Activated CD4-positive, CD25-positive, alpha-beta regulatory T cell (primary cell): Measurements from ENCODE around the gene MND1.
A peak's percentile ranks its signal among the peaks of the same experiment; 100 is the strongest.

Experiments
- DNase-seq, 4 experiments: peaks; one replicate each; lab custom pipeline; 2025; lab: John Stamatoyannopoulos, UW

The MND1 gene

GRCh38 chr4:153344131-153345011 lies at the start of gene MND1:
TSS of gene MND1 (plus strand) at chr4:153344688. CDS start at chr4:153344738, 50 bp downstream.
- peak; percentile 81 to 88 (median 82) for DNase-seq

GRCh38 chr4:153295131-153295755 lies 49.2 kb upstream of the MND1 start:
- no peak for DNase-seq

GRCh38 chr4:153296040-153296823 lies 48.3 kb upstream of the MND1 start:
- no peak for DNase-seq

- no peak for DNase-seq
These were observed 47.4 kb upstream of the MND1 start for GRCh38 chr4:153297116-153297515.

- no peak for DNase-seq
These were observed 33.7 kb upstream of the MND1 start for GRCh38 chr4:153310793-153311192.

GRCh38 chr4:153314915-153315314 lies 29.6 kb upstream of the MND1 start:
- DNase-seq, result no peak

GRCh38 chr4:153318696-153319320 lies 25.7 kb upstream of the MND1 start:
- peak in 1 of 4 experiments; percentile 3 for DNase-seq

GRCh38 chr4:153322791-153323190 lies 21.7 kb upstream of the MND1 start:
- no peak for DNase-seq

- DNase-seq, result no peak
These were observed 20.4 kb upstream of the MND1 start for GRCh38 chr4:153324046-153324445.

GRCh38 chr4:153325558-153325957 lies 18.9 kb upstream of the MND1 start:
- no peak for DNase-seq

- DNase-seq, result no peak
These were observed 18.0 kb upstream of the MND1 start for GRCh38 chr4:153326513-153326912.

- DNase-seq, result no peak
These were observed 17.2 kb upstream of the MND1 start for GRCh38 chr4:153327247-153327646.

- no peak for DNase-seq
These were observed 11.6 kb upstream of the MND1 start for GRCh38 chr4:153332936-153333335.

GRCh38 chr4:153333874-153334273 lies 10.6 kb upstream of the MND1 start:
- no peak for DNase-seq

- DNase-seq, result no peak
These were observed 8.8 kb upstream of the MND1 start for GRCh38 chr4:153335665-153336064.

- no peak for DNase-seq
These were observed 6.8 kb upstream of the MND1 start for GRCh38 chr4:153337686-153338085.

GRCh38 chr4:153341575-153342090 lies 2.9 kb upstream of the MND1 start:
- no peak for DNase-seq

GRCh38 chr4:153342751-153343552 lies 1.5 kb upstream of the MND1 start:
- DNase-seq, result no peak

- DNase-seq, result peak in 3 of 4 experiments; percentile 6 to 11 (median 7)
These were observed 809 bp downstream of the MND1 start for GRCh38 chr4:153345012-153345981.

- DNase-seq, result no peak
These were observed 1.5 kb downstream of the MND1 start for GRCh38 chr4:153346031-153346430.
